GM10248 (cell line): Measurements from ENCODE around the gene PM20D1.

ENCODE experiments used
- CTCF ChIA-PET: fragments of 300-600 bp; sonication (Branson Sonifier 250); formaldehyde crosslinking; extraction: SDS; loops from one replicate; lab custom pipeline; 2021; ENCODE audit warnings: antibody characterized with exemption; lab: Yijun Ruan, JAX
- POLR2A ChIA-PET: fragments of 350-650 bp; sonication (Branson Sonifier 250); formaldehyde crosslinking; extraction: SDS; loops from one replicate; lab custom pipeline; 2020; ENCODE audit warnings: antibody characterized with exemption; lab: Yijun Ruan, JAX
- DNase-seq: peaks from one replicate; pipeline ENCODE4 v3.0.0; 2012; ENCODE audit errors: extremely low spot score
- TF ChIP-seq, protein P1 (sequence below): IDR thresholded peaks from 2 replicates; pipeline ENCODE4 v1.5.1; 2012; ENCODE audit warnings: mild to moderate bottlenecking, low read depth; ENCODE audit errors: extremely low read depth, missing control alignments, control extremely low read depth

PM20D1 gene

DNA sequence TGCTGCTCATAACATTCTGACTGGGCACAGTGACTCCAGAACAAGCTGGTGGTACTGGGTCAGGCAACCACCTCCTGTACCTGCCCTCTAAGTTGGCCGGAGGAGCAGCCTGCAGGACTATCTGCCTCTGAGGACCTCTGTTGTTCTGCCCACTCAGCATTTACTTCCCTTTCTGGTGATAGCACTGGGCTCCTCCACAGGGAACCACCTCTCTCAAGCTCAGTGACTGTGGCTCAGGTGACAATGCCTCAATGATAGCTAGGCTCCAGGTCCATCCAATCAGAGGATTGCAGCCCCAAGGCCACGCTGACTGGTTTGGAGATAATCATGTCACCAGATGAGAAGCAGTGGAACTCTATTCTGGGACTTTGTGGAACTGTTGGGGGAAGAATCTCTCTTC is 52.8 kb downstream of the PM20D1 start:
- ChIA-PET CTCF (interaction anchor here (1.1 to 2.0 kb wide), 4 partner anchors 10 to 180 kb away, joined by 3 to 7 read pairs (median 4); no protein-coding TSS in a partner anchor), POLR2A (no interaction called here)
- DNase-seq = no peak
- TF ChIP-seq, protein P1, sequence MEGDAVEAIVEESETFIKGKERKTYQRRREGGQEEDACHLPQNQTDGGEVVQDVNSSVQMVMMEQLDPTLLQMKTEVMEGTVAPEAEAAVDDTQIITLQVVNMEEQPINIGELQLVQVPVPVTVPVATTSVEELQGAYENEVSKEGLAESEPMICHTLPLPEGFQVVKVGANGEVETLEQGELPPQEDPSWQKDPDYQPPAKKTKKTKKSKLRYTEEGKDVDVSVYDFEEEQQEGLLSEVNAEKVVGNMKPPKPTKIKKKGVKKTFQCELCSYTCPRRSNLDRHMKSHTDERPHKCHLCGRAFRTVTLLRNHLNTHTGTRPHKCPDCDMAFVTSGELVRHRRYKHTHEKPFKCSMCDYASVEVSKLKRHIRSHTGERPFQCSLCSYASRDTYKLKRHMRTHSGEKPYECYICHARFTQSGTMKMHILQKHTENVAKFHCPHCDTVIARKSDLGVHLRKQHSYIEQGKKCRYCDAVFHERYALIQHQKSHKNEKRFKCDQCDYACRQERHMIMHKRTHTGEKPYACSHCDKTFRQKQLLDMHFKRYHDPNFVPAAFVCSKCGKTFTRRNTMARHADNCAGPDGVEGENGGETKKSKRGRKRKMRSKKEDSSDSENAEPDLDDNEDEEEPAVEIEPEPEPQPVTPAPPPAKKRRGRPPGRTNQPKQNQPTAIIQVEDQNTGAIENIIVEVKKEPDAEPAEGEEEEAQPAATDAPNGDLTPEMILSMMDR = no peak

GRCh38 chr1:205794011-205794730 is 55.8 kb downstream of the PM20D1 start:
- TF ChIP-seq, protein P1 = no peak
- POLR2A ChIA-PET = no interaction called here
- CTCF ChIA-PET = interaction anchor here (0.8 to 7.4 kb wide), 6 partner anchors 18 to 190 kb away, joined by 3 to 168 read pairs (median 28); partner anchors contain the start of gene RAB29
- DNase-seq = no peak

- ChIA-PET POLR2A (no interaction called here), CTCF (interaction anchor here (0.8 to 7.4 kb wide), 17 partner anchors 7 to 244 kb away, joined by 3 to 168 read pairs (median 10); partner anchors contain the start of gene RAB29)
- TF ChIP-seq, protein P1 = no peak
- DNase-seq = no peak
Observed at GRCh38 chr1:205792961-205793673, 56.8 kb downstream of the PM20D1 start.

GRCh38 chr1:205792481-205792881 is 57.5 kb downstream of the PM20D1 start:
- ChIA-PET POLR2A (no interaction called here), CTCF (interaction anchor here (0.7 to 7.4 kb wide), 40 partner anchors 8 to 346 kb away, joined by 3 to 168 read pairs (median 4); partner anchors contain the start of genes RAB29 and RAB7B)
- TF ChIP-seq, protein P1 = no peak
- DNase-seq = no peak

DNA sequence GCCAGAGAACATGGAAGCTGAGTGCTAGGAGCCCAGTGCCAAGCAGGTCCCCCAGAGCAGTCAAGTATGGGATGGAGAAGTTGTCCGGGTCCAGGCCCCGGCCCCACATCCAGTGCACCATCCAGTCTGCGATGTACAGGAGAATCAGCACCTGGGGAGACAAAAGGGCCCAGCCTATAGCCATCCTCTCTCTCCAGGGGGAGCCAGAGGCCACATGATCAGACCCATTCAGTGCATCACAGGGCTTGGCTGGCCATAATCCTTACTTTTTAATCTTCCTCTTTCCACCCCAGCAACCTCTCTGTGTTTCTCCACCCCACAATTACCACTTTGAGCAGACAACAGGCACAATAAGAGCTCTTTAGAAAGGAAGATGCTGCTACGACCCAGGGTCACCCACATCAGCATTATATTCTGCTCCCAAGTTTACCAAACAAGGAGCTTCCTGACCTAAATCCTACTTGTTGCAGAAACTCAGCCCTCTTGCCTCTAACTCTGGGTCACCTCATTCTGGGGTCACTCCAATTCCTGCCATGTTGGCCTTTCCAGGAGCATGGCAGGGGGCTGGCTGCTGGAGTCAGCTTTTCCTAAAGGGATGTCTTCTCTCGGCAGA is 58.3 kb downstream of the PM20D1 start:
- TF ChIP-seq, protein P1 = peak; percentile 75
- peak; percentile 77 for DNase-seq
- CTCF ChIA-PET = interaction anchor here (0.6 to 7.4 kb wide), 45 partner anchors 8 to 347 kb away, joined by 3 to 168 read pairs (median 4); partner anchors contain the start of genes RAB29 and RAB7B
- POLR2A ChIA-PET = no interaction called here

DNA sequence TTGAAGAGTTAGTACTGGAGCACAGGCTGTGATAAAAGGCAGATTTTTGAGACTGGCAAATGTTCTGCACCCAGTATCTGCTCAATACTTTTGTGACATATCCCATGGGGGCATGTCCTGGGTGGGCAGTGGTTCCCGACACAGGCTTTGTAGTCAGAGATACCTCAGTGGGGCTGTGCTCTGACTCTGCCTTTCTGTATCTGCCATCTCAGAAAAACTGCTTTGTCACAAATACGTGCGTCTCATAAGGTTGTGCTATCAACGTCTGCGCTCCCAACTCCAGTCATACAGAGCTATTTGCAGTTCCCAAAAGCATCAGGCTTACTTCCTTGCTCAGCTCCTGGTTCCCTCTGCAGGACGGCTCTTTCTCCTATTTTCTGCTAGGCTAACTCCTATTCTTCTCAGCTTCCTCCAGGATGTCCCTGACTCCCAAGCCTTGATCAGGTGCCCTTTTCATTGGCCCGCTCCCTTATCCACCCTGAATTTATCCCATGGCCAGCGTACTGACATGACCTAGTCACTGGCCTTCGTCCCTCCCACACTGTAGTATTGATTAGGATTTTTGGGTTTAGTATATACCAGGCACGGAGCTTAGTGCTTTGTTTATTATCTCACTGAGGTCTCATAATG is 62.5 kb downstream of the PM20D1 start:
- no peak for DNase-seq
- ChIA-PET CTCF (interaction anchor here (0.8 to 2.4 kb wide), 8 partner anchors 10 to 195 kb away, joined by 3 to 14 read pairs (median 3); partner anchors contain the start of gene RAB29), POLR2A (no interaction called here)
- TF ChIP-seq, protein P1 = no peak
